GM10248 (cell line): ENCODE measurements around the gene RANBP17.

ENCODE experiments used
- CTCF ChIA-PET: fragments of 300-600 bp; sonication (Branson Sonifier 250); formaldehyde crosslinking; extraction: SDS; loops from one replicate; lab custom pipeline; 2021; ENCODE audit warnings: antibody characterized with exemption; lab: Yijun Ruan, JAX
- POLR2A ChIA-PET: fragments of 350-650 bp; sonication (Branson Sonifier 250); formaldehyde crosslinking; extraction: SDS; loops from one replicate; lab custom pipeline; 2020; ENCODE audit warnings: antibody characterized with exemption; lab: Yijun Ruan, JAX
- DNase-seq: peaks from one replicate; pipeline ENCODE4 v3.0.0; 2012; ENCODE audit errors: extremely low spot score
- CTCF ChIP-seq: IDR thresholded peaks from 2 replicates; pipeline ENCODE4 v1.5.1; 2012; ENCODE audit warnings: mild to moderate bottlenecking, low read depth; ENCODE audit errors: extremely low read depth, missing control alignments, control extremely low read depth

RANBP17 gene

GRCh38 chr5:171122372-171122771 lies 260.6 kb downstream of the RANBP17 start:
- TF ChIP-seq CTCF, result no peak

GRCh38 chr5:171123417-171123816 lies 261.6 kb downstream of the RANBP17 start:
- TF ChIP-seq CTCF, result no peak

More at GRCh38 chr5:171122372-171122771, 260.6 kb downstream of the RANBP17 start:
- ChIA-PET CTCF (no interaction called here), POLR2A (no interaction called here)
- DNase-seq, result no peak

GRCh38 chr5:171127314-171127713 lies 265.5 kb downstream of the RANBP17 start:
- CTCF ChIA-PET, result no interaction called here
- no peak for TF ChIP-seq CTCF
- POLR2A ChIA-PET, result no interaction called here
- no peak for DNase-seq

More at GRCh38 chr5:171123417-171123816, 261.6 kb downstream of the RANBP17 start:
- POLR2A ChIA-PET, result no interaction called here
- no peak for DNase-seq
- CTCF ChIA-PET, result no interaction called here

GRCh38 chr5:171128136-171128535 lies 266.3 kb downstream of the RANBP17 start:
- no peak for TF ChIP-seq CTCF
- DNase-seq, result no peak

GRCh38 chr5:171129308-171129707 lies 267.5 kb downstream of the RANBP17 start:
- POLR2A ChIA-PET, result no interaction called here
- TF ChIP-seq CTCF, result no peak
- CTCF ChIA-PET, result interaction anchor here (0.8 to 1.2 kb wide), 2 partner anchors 9 to 34 kb away, joined by 3 read pairs; no protein-coding TSS in a partner anchor
- no peak for DNase-seq

More at GRCh38 chr5:171128136-171128535, 266.3 kb downstream of the RANBP17 start:
- ChIA-PET CTCF (no interaction called here), POLR2A (no interaction called here)

GRCh38 chr5:171131497-171131896 lies 269.7 kb downstream of the RANBP17 start:
- CTCF ChIA-PET, result interaction anchor here (1.1 kb wide), 1 partner anchor 11 kb away, joined by 4 read pairs; no protein-coding TSS in a partner anchor
- POLR2A ChIA-PET, result no interaction called here
- DNase-seq, result no peak
- TF ChIP-seq CTCF, result no peak
